HL-60/S4 treated with phorbol 12-myristate 13-acetate at 8.2 ng/mL for 4 days and 3 days (cell line): ENCODE measurements around the gene ZMYND8.

Experiments used
- in situ Hi-C: fragments of 300-500 bp; cut with MboI; formaldehyde crosslinking; loops from 2 replicates; pipeline ENCODE4 v1.15.0; 2022; ENCODE audit warnings: low sequenced_read_pairs

ZMYND8 gene

GRCh38 chr20:47335251-47336128, 21.0 kb downstream of the ZMYND8 start:
- in situ Hi-C loops, result no loop called here

GRCh38 chr20:47334022-47334551, 22.4 kb downstream of the ZMYND8 start:
- in situ Hi-C loops, result no loop called here

- in situ Hi-C loops, result no loop called here
Measured at GRCh38 chr20:47332381-47333206, 23.9 kb downstream of the ZMYND8 start.

GRCh38 chr20:47330933-47331708, 25.4 kb downstream of the ZMYND8 start:
- in situ Hi-C loops, result no loop called here

- in situ Hi-C loops, result no loop called here
Measured at GRCh38 chr20:47330071-47330470, 26.4 kb downstream of the ZMYND8 start.

GRCh38 chr20:47328129-47328528, 28.4 kb downstream of the ZMYND8 start:
- in situ Hi-C loops, result no loop called here

GRCh38 chr20:47327711-47328110, 28.8 kb downstream of the ZMYND8 start:
- in situ Hi-C loops, result no loop called here

GRCh38 chr20:47326658-47327268, 29.7 kb downstream of the ZMYND8 start:
- in situ Hi-C loops, result no loop called here

- in situ Hi-C loops, result no loop called here
Measured at GRCh38 chr20:47325242-47325641, 31.3 kb downstream of the ZMYND8 start.

- in situ Hi-C loops, result no loop called here
Measured at GRCh38 chr20:47320990-47321805, 35.3 kb downstream of the ZMYND8 start.

GRCh38 chr20:47319517-47320252, 36.8 kb downstream of the ZMYND8 start:
- in situ Hi-C loops, result no loop called here

GRCh38 chr20:47318586-47319516, 37.6 kb downstream of the ZMYND8 start:
- in situ Hi-C loops, result no loop called here

GRCh38 chr20:47318027-47318585, 38.4 kb downstream of the ZMYND8 start:
- in situ Hi-C loops, result no loop called here

- in situ Hi-C loops, result no loop called here
Measured at GRCh38 chr20:47317127-47317895, 39.2 kb downstream of the ZMYND8 start.

- in situ Hi-C loops, result no loop called here
Measured at GRCh38 chr20:47316776-47317126, 39.7 kb downstream of the ZMYND8 start.

- in situ Hi-C loops, result no loop called here
Measured at GRCh38 chr20:47315339-47316056, 41.0 kb downstream of the ZMYND8 start.
